WTC11 (cell line): ENCODE data around the gene KIAA1755. TPM values are rescaled to one million over a fixed set of nuclear protein-coding genes. Genes with fewer than 3 reads are reported as not detected.

ENCODE experiments used
- ATAC-seq: fragments of 200-7000 bp; cut with Tn5 transposase; 2 replicates; pipeline ENCODE4 v1.10.0; 2021; ENCODE audit warnings: mild to moderate bottlenecking, moderate library complexity
- CTCF ChIA-PET: fragments of 300-600 bp; sonication (Branson Sonifier 250); formaldehyde crosslinking; loops from one replicate; lab custom pipeline; 2021; ENCODE audit warnings: antibody characterized with exemption; lab: Charles Lee
- POLR2A ChIA-PET: fragments of 350-600 bp; sonication (Branson Sonifier 250); formaldehyde crosslinking; loops from one replicate; lab custom pipeline; 2021; ENCODE audit warnings: antibody characterized with exemption; lab: Charles Lee
- DNase-seq: peaks from one replicate; pipeline ENCODE4 v3.0.0; 2021; ENCODE audit warnings: low spot score
- H3K27ac Mint-ChIP-seq: 2 replicates; pipeline ENCODE4 v1.8.0; 2021; ENCODE audit warnings: mixed read lengths
- H3K27me3 Mint-ChIP-seq: 2 replicates; pipeline ENCODE4 v1.8.0; 2021; ENCODE audit warnings: low read depth, mild to moderate bottlenecking, moderate library complexity, mixed read lengths
- H3K36me3 Mint-ChIP-seq: 2 replicates; pipeline ENCODE4 v1.8.0; 2021; ENCODE audit warnings: mixed read lengths
- H3K4me1 Mint-ChIP-seq: 2 replicates; pipeline ENCODE4 v1.8.0; 2022; ENCODE audit warnings: mixed read lengths
- H3K4me3 Mint-ChIP-seq: 2 replicates; pipeline ENCODE4 v1.8.0; 2021; ENCODE audit warnings: mild to moderate bottlenecking, moderate library complexity, mixed read lengths
- H3K9me3 Mint-ChIP-seq: 2 replicates; pipeline ENCODE4 v1.8.0; 2021; ENCODE audit warnings: mixed read lengths
- AR ChIP-seq: fragments of 250-450 bp; sonication (Bioruptor Pico); IDR thresholded peaks from 2 replicates; pipeline ENCODE4 v1.9.0; 2021; ENCODE audit warnings: mild to moderate bottlenecking
- CREB1 ChIP-seq: sonication (generic); formaldehyde crosslinking; IDR thresholded peaks from 2 replicates; pipeline ENCODE4 v1.8.0; 2023; ENCODE audit warnings: mild to moderate bottlenecking, missing genetic modification reagents
- CREM ChIP-seq: sonication (generic); formaldehyde crosslinking; IDR thresholded peaks from 2 replicates; pipeline ENCODE4 v1.8.1; 2022; ENCODE audit warnings: mild to moderate bottlenecking, missing genetic modification reagents, moderate library complexity
- CTCF ChIP-seq: fragments of 200-600 bp; IDR thresholded peaks from 2 replicates; pipeline ENCODE4 v1.8.0; 2022; ENCODE audit warnings: antibody characterized with exemption
- E2F1 ChIP-seq: sonication (generic); formaldehyde crosslinking; IDR thresholded peaks from 2 replicates; pipeline ENCODE4 v1.8.0; 2022; ENCODE audit warnings: mild to moderate bottlenecking, missing genetic modification reagents
- ELF4 ChIP-seq: sonication (generic); formaldehyde crosslinking; IDR thresholded peaks from 2 replicates; pipeline ENCODE4 v1.8.1; 2022; ENCODE audit warnings: low read depth, mild to moderate bottlenecking, moderate library complexity, missing genetic modification reagents
- ESRRA ChIP-seq: sonication (generic); formaldehyde crosslinking; IDR thresholded peaks from 2 replicates; pipeline ENCODE4 v1.8.1; 2022; ENCODE audit warnings: mild to moderate bottlenecking, missing genetic modification reagents, borderline replicate concordance
- FOXK1 ChIP-seq: sonication (generic); formaldehyde crosslinking; IDR thresholded peaks from 2 replicates; pipeline ENCODE4 v1.8.0; 2022; ENCODE audit warnings: mild to moderate bottlenecking, moderate library complexity, missing genetic modification reagents
- FOXP1 ChIP-seq: sonication (generic); formaldehyde crosslinking; IDR thresholded peaks from 2 replicates; pipeline ENCODE4 v1.8.0; 2022; ENCODE audit warnings: missing genetic modification reagents, mild to moderate bottlenecking, moderate library complexity, borderline replicate concordance
- HMGXB4 ChIP-seq: sonication (generic); formaldehyde crosslinking; IDR thresholded peaks from 2 replicates; pipeline ENCODE4 v1.8.1; 2023; ENCODE audit warnings: mild to moderate bottlenecking, moderate library complexity, missing genetic modification reagents
- JAZF1 ChIP-seq: fragments of 250-450 bp; sonication (Bioruptor Pico); IDR thresholded peaks from 2 replicates; pipeline ENCODE4 v1.9.0; 2021; ENCODE audit warnings: moderate library complexity, mild to moderate bottlenecking, inconsistent platforms
- MAX ChIP-seq: sonication (generic); formaldehyde crosslinking; IDR thresholded peaks from 2 replicates; pipeline ENCODE4 v1.8.0; 2022; ENCODE audit warnings: mild to moderate bottlenecking, missing genetic modification reagents
- NFE2L1 ChIP-seq: sonication (generic); formaldehyde crosslinking; IDR thresholded peaks from 2 replicates; pipeline ENCODE4 v1.8.1; 2023; ENCODE audit warnings: missing genetic modification reagents
- NFYB ChIP-seq: sonication (generic); formaldehyde crosslinking; conservative IDR thresholded peaks from 2 replicates; pipeline ENCODE4 v1.8.0; 2022; ENCODE audit warnings: low read depth, missing genetic modification reagents
- NR2C2 ChIP-seq: sonication (generic); formaldehyde crosslinking; IDR thresholded peaks from 2 replicates; pipeline ENCODE4 v1.8.0; 2022; ENCODE audit warnings: mild to moderate bottlenecking, missing genetic modification reagents
- PRRX2 ChIP-seq: fragments of 250-450 bp; sonication (Bioruptor Pico); IDR thresholded peaks from 2 replicates; pipeline ENCODE4 v1.8.0; 2021; ENCODE audit warnings: mild to moderate bottlenecking
- SMAD3 ChIP-seq: sonication (generic); formaldehyde crosslinking; IDR thresholded peaks from 2 replicates; pipeline ENCODE4 v1.8.0; 2022; ENCODE audit warnings: missing genetic modification reagents, mild to moderate bottlenecking, borderline replicate concordance
- SP1 ChIP-seq: sonication (generic); formaldehyde crosslinking; conservative IDR thresholded peaks from 2 replicates; pipeline ENCODE4 v1.8.1; 2022; ENCODE audit warnings: missing genetic modification reagents
- TCF7 ChIP-seq: sonication (generic); formaldehyde crosslinking; IDR thresholded peaks from 2 replicates; pipeline ENCODE4 v1.8.0; 2022; ENCODE audit warnings: mild to moderate bottlenecking, low read depth, missing genetic modification reagents, moderate library complexity
- TP53 ChIP-seq: sonication (generic); formaldehyde crosslinking; IDR thresholded peaks from 2 replicates; pipeline ENCODE4 v1.8.1; 2023; ENCODE audit warnings: mild to moderate bottlenecking, missing genetic modification reagents
- USF2 ChIP-seq: sonication (generic); formaldehyde crosslinking; IDR thresholded peaks from 2 replicates; pipeline ENCODE4 v1.8.1; 2023; ENCODE audit warnings: mild to moderate bottlenecking, missing genetic modification reagents, moderate library complexity
- ZNF138 ChIP-seq: sonication (generic); formaldehyde crosslinking; conservative IDR thresholded peaks from 2 replicates; pipeline ENCODE4 v1.8.1; 2022; ENCODE audit warnings: mild to moderate bottlenecking, moderate library complexity, missing genetic modification reagents
- ZNF219 ChIP-seq: sonication (generic); formaldehyde crosslinking; IDR thresholded peaks from 2 replicates; pipeline ENCODE4 v1.8.0; 2023; ENCODE audit warnings: missing genetic modification reagents, mild to moderate bottlenecking, borderline replicate concordance
- ZNF416 ChIP-seq: fragments of 250-450 bp; sonication (Bioruptor Pico); IDR thresholded peaks from 2 replicates; pipeline ENCODE4 v1.9.0; 2021; ENCODE audit warnings: mild to moderate bottlenecking, inconsistent platforms
- ZNF423 ChIP-seq: fragments of 250-450 bp; sonication (Bioruptor Pico); IDR thresholded peaks from 2 replicates; pipeline ENCODE4 v2.1.2; 2022; ENCODE audit warnings: mild to moderate bottlenecking, moderate library complexity
- total RNA-seq: library from RNA; stranded (reverse); gene quantifications from 3 replicates; pipeline ENCODE4 v1.2.3, GENCODE V29; 2021

KIAA1755 gene
- total RNA-seq, 1 experiment from 2014 or later = 0.50 TPM

- TF ChIP-seq MAX (CRISPR knock-in tag) (no peak), ZNF138 (no peak), USF2 (CRISPR knock-in tag) (no peak), NR2C2 (CRISPR knock-in tag) (no peak), ESRRA (CRISPR knock-in tag) (no peak), NFE2L1 (CRISPR knock-in tag) (no peak), SP1 (CRISPR knock-in tag) (no peak)
- TF ChIP-seq, all 79 proteins: peak for 0
Measured at GRCh38 chr20:38165966-38166702, 94.4 kb downstream of the KIAA1755 start (continued).

GRCh38 chr20:38165089-38165965 is 95.2 kb downstream of the KIAA1755 start, which contains the start of gene TGM2:
TSS of gene TGM2 (minus strand) at chr20:38165270. CDS start at chr20:38165198, 72 bp downstream.
- Mint-ChIP-seq H3K4me1 (0 out of 2 replicates have a peak, but pooled peaks cover 4% of the 10 kb centered on the region), H3K9me3 (no peaks in the 10 kb centered on the region), H3K4me3 (peak within 1 kb of the TSS; percentile 48), H3K27me3 (no peaks in the 10 kb centered on the region), H3K27ac (no peak within 1 kb of the TSS), H3K36me3 (no peaks in the 10 kb centered on the region)
- DNase-seq (peak; percentile 63), ATAC-seq (peak; percentile 89)
- CTCF ChIA-PET = interaction anchor here (1.2 to 2.3 kb wide), 7 partner anchors 10 to 108 kb away, joined by 4 to 15 read pairs (median 7); no protein-coding TSS in a partner anchor
- POLR2A ChIA-PET = no interaction called here
- TF ChIP-seq TP53 (CRISPR knock-in tag) (no peak), ZNF416 (CRISPR knock-in tag) (no peak), HMGXB4 (CRISPR knock-in tag) (peak; percentile 65; the same call in 1 of the 2 replicates), CREM (CRISPR knock-in tag) (no peak), ZNF219 (CRISPR knock-in tag) (no peak), ZNF423 (CRISPR knock-in tag) (peak; percentile 93), CREB1 (no peak), E2F1 (CRISPR knock-in tag) (no peak), CTCF (peak; percentile 76), PRRX2 (no peak), MAX (CRISPR knock-in tag) (no peak), ELF4 (CRISPR knock-in tag) (no peak), FOXK1 (0 out of 2 replicates have a peak, but pooled peaks have one; percentile 17), TCF7 (no peak), ZNF138 (no peak), SMAD3 (CRISPR knock-in tag) (no peak), NFYB (CRISPR knock-in tag) (no peak), AR (CRISPR knock-in tag) (no peak), USF2 (CRISPR knock-in tag) (no peak), JAZF1 (CRISPR knock-in tag) (no peak), FOXP1 (CRISPR knock-in tag) (no peak)
